SW480 (cell line): ENCODE measurements around the gene CHMP1B.
"Not testable (repeated sequence)": the region's sequence is repeated elsewhere in the genome, so short reads cannot be mapped to it uniquely, and the experiment has no call there.

ENCODE experiments used
- DNase-seq: peaks from one replicate; pipeline ENCODE4 v3.0.0-alpha.2; 2016; ENCODE audit warnings: low spot score

CHMP1B gene

GRCh38 chr18:11840493-11840892 lies 10.7 kb upstream of the CHMP1B start:
- no peak for DNase-seq

GRCh38 chr18:11842562-11842961 lies 8.7 kb upstream of the CHMP1B start:
- no peak for DNase-seq

- no peak for DNase-seq
These were observed 6.8 kb upstream of the CHMP1B start for GRCh38 chr18:11844436-11844835.

- DNase-seq, result no peak
These were observed 5.6 kb upstream of the CHMP1B start for GRCh38 chr18:11845654-11846053.

- no peak for DNase-seq
These were observed 3.4 kb upstream of the CHMP1B start for GRCh38 chr18:11847811-11848210.

GRCh38 chr18:11849279-11849678 lies 1.9 kb upstream of the CHMP1B start:
- no peak for DNase-seq

GRCh38 chr18:11849841-11850634 lies 1.2 kb upstream of the CHMP1B start:
- peak; percentile 78 for DNase-seq

GRCh38 chr18:11850821-11851145 lies 430 bp upstream of the CHMP1B start:
- peak; percentile 46 for DNase-seq

GRCh38 chr18:11851806-11852337 lies 659 bp downstream of the CHMP1B start:
- DNase-seq, result peak; percentile 44

DNA sequence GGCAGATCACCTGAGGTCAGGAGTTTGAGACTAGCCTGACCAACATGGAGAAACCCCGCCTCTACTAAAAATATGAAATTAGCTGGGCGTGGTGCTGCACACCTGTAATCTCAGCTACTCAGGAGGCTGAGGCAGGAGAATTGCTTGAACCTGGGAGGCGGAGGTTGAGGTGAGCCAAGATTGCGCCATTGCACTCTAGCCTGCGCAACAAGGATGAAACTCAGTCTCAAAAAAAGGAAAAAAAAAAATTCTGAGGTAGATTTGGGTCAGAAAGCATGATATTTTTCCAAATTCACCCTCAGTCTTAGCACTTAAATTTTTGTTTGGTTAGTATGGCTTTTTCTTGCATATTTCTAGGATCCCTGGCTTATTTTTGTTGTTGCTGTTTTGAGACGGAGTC lies 3.3 kb downstream of the CHMP1B start:
- not testable (repeated sequence) for DNase-seq

GRCh38 chr18:11857177-11857887 lies 6.1 kb downstream of the CHMP1B start:
- DNase-seq, result peak; percentile 97

DNA sequence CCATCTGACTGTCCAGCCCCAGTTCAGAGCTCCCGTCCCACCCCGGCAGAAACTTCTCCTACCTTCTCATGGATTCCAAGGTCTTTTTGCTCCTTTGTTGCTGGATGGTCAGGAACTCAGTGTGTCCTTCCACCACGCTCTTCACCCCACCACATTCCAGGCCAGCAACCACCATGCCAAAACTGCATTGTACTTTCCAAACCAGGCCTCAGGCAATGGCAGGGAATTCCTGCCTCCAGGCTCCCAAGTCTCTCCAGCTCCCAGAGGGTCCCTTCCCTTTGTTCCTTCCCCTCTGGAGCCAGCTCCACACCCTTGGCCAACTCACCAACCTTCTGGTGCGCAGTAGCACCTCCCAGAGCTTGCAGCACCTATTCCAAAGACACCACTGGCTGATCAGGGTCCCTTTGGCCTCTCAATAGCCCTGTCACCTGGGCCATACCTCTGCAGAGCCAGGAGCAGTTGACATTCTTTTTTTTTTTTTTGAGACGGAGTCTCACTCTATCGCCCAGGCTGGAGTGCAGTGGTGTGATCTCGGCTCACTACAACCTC lies 8.1 kb downstream of the CHMP1B start:
- DNase-seq, result no peak

DNA sequence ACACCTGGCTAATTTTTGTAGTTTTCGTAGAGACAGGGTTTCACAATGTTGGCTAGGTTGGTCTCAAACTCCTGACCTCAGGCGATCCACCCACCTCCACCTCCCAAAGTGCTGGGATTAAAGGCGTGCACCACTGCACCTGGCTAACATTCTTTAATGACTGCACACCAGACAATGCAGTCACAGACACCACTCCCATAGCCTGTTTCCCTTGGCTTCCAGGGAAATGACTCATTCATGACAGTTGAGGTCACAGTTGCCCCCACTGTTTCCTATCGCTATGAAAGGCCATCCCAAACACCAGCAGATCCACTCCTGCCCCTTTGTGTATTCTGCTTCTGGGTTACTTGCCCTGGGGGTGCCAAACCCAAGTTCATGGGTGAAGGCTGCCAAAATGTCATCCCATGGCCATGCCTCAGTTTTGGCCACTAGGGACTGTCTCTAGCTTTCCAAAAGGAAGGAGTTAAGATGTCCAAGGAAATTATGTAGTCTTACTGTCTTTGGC lies 8.7 kb downstream of the CHMP1B start:
- peak; percentile 96 for DNase-seq

GRCh38 chr18:11860594-11861450 lies 9.6 kb downstream of the CHMP1B start:
- DNase-seq, result no peak

DNA sequence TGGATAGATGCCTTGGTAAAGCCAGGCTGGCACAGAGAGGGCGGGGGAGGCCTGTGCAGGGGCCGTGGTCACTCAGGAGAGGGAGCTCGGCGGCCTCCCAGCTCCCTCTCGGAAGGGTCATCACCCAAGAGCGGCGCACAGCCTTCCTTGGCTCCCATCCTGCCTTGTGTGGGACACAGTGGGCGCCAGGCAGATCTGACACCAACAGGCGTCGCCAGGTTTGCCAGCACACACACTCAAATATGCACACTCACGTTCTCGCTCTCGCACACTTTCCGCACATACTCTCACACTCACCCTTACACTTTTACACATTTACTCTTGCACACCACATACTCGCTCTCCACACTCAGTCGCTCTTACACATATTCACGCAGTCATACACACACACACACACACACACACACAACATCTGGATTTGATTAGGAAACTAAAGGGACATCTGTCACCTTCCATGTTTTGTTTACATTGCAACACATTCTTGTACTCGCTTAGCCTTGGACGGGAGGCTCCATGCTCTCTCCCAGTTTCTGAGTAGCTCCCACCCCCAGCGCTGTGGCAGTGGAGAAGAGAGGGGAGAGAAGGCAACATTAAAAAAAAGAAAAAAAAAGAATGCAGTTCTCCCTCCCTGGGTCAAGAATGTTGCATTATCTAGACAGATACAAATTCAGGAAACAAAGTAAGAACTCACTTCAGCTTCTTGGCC lies 10.5 kb downstream of the CHMP1B start:
- no peak for DNase-seq

GRCh38 chr18:11862468-11863137 lies 11.4 kb downstream of the CHMP1B start:
- DNase-seq, result no peak

DNA sequence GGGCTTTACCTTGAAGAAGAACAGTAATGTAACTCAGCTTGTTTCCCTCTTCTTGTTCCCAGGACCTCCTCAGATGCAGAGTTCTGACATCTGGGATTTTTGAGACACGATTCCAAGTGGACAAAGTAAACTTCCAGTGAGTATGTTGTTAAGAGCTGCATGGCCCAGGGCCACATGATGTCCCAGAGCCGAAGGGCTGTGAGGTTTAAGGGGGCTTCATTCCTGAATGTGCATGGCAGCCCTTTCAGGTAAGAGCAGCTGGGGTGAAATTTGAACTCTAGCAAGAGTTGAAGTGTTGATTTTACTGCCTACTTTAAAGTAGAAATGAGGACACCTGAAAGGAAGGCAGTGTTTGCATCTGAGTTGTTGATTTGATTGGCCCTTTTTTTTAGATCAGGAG lies 13.3 kb downstream of the CHMP1B start:
- DNase-seq, result no peak

GRCh38 chr18:11865071-11865470 lies 13.9 kb downstream of the CHMP1B start:
- no peak for DNase-seq

- no peak for DNase-seq
These were observed 15.1 kb downstream of the CHMP1B start for GRCh38 chr18:11866329-11866728.

- no peak for DNase-seq
These were observed 15.6 kb downstream of the CHMP1B start for GRCh38 chr18:11866764-11867163.

GRCh38 chr18:11868230-11868629 lies 17.0 kb downstream of the CHMP1B start:
- no peak for DNase-seq
